PC-3 (cell line): ENCODE results near the gene CRY2.

ENCODE experiments used
- EZH2 ChIP-seq: fragments of 300-600 bp; sonication (generic); IDR thresholded peaks from one replicate; pipeline ENCODE4 v1.6.1; 2017; ENCODE audit warnings: antibody characterized with exemption, mild to moderate bottlenecking, low read length; ENCODE audit not compliant: unreplicated experiment
- EZH2phosphoT487 ChIP-seq: fragments of 300-600 bp; sonication (generic); IDR thresholded peaks from 2 replicates; pipeline ENCODE4 v1.6.1; 2018; ENCODE audit warnings: mild to moderate bottlenecking, antibody characterized with exemption, low read length, borderline replicate concordance
- TF ChIP-seq, protein P1 (sequence below): fragments of 300-600 bp; sonication (generic); conservative IDR thresholded peaks from 2 replicates; pipeline ENCODE4 v1.5.1; 2017; ENCODE audit warnings: antibody characterized with exemption, low read depth, mild to moderate bottlenecking, low read length

DNA sequence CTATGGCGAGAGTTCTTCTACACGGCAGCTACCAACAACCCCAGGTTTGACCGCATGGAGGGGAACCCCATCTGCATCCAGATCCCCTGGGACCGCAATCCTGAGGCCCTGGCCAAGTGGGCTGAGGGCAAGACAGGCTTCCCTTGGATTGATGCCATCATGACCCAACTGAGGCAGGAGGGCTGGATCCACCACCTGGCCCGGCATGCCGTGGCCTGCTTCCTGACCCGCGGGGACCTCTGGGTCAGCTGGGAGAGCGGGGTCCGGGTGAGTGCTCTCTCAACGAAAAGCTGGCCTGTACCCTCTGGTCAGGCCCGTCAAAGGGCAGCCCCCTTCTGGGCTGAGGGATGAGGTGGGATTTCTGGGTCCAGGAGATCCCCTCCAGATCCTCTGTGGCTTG lies 22.3 kb downstream of the CRY2 start:
- TF ChIP-seq, protein P1, sequence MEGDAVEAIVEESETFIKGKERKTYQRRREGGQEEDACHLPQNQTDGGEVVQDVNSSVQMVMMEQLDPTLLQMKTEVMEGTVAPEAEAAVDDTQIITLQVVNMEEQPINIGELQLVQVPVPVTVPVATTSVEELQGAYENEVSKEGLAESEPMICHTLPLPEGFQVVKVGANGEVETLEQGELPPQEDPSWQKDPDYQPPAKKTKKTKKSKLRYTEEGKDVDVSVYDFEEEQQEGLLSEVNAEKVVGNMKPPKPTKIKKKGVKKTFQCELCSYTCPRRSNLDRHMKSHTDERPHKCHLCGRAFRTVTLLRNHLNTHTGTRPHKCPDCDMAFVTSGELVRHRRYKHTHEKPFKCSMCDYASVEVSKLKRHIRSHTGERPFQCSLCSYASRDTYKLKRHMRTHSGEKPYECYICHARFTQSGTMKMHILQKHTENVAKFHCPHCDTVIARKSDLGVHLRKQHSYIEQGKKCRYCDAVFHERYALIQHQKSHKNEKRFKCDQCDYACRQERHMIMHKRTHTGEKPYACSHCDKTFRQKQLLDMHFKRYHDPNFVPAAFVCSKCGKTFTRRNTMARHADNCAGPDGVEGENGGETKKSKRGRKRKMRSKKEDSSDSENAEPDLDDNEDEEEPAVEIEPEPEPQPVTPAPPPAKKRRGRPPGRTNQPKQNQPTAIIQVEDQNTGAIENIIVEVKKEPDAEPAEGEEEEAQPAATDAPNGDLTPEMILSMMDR = no peak
- no peak for TF ChIP-seq EZH2phosphoT487
- no peak for TF ChIP-seq EZH2
